ENCODE data around the gene PRRC1.

GRCh38 chr5:127555826-127556225 lies 38.4 kb downstream of the PRRC1 start:
- no peak for TF ChIP-seq POLR2AphosphoS5 (IDR thresholded peaks at IDR 0.05)
- TF ChIP-seq RAD21 (conservative IDR thresholded peaks at IDR 0.05): no peak
- no peak for TF ChIP-seq CTCF (IDR thresholded peaks at IDR 0.05; ENCODE audit: poor library complexity, severe bottlenecking)
- no peak for TF ChIP-seq EP300 (conservative IDR thresholded peaks at IDR 0.05; ENCODE audit: poor library complexity, severe bottlenecking)
- no peak for TF ChIP-seq EZH2 (IDR thresholded peaks at IDR 0.05; ENCODE audit: borderline replicate concordance, insufficient read depth, low read length, poor library complexity, severe bottlenecking)
